A549 (cell line): ENCODE results near the gene HP1BP3. TPM values are rescaled to one million over a fixed set of nuclear protein-coding genes. Genes with fewer than 3 reads are reported as not detected.

Source experiments
- ATAC-seq, 2 experiments: fragments of 200-7000 bp in 1 of 2; fragments of >200 bp in 1 of 2; cut with Nextera tagmentation in 1 of 2; cut with Tn5 transposase in 1 of 2; 3 replicates each; pipeline versions ENCODE4 v1.8.0 to v1.9.1; 2018 to 2020; ENCODE audit warnings: mild to moderate bottlenecking in 1 of 2, moderate library complexity in 1 of 2
- CTCF ChIA-PET: fragments of 300-600 bp; sonication (Branson Sonifier 250); formaldehyde crosslinking; extraction: SDS; loops from one replicate; lab custom pipeline; 2021; ENCODE audit warnings: antibody characterized with exemption, inconsistent platforms; lab: Yijun Ruan, JAX
- POLR2A ChIA-PET: fragments of 350-600 bp; formaldehyde crosslinking; extraction: SDS; loops from one replicate; lab custom pipeline; 2021; ENCODE audit warnings: antibody characterized with exemption, inconsistent platforms; lab: Yijun Ruan, JAX
- DNase-seq, 2 experiments: peaks; one replicate each; pipeline versions ENCODE4 v3.0.0 to v3.0.0-alpha.2; 2011 to 2016; ENCODE audit warnings: low read depth in 1 of 2, low spot score in 1 of 2
- FAIRE-seq: peaks from 2 replicates; lab custom pipeline; 2011; peaks lifted over from hg19 to GRCh38; lab: Jason Lieb, UNC
- H3K27ac ChIP-seq, 2 experiments: fragments of >200 bp; sonication (Bioruptor Twin); formaldehyde crosslinking; 3 replicates each; pipeline ENCODE4 v1.5.1; 2016 to 2017
- H3K4me1 ChIP-seq: fragments of >200 bp; sonication (Bioruptor Twin); formaldehyde crosslinking; 3 replicates; pipeline ENCODE4 v1.6.1; 2016
- H3K4me2 ChIP-seq: fragments of >200 bp; sonication (Bioruptor Twin); formaldehyde crosslinking; 3 replicates; pipeline ENCODE4 v1.6.1; 2016
- H3K4me3 ChIP-seq: fragments of >200 bp; sonication (Bioruptor Twin); formaldehyde crosslinking; 3 replicates; pipeline ENCODE4 v1.5.1; 2016
- H3K9me3 ChIP-seq: fragments of >200 bp; sonication (Bioruptor Twin); formaldehyde crosslinking; 3 replicates; pipeline ENCODE4 v1.6.1; 2016
- BCL3 ChIP-seq: fragments of >200 bp; sonication (Bioruptor Twin); formaldehyde crosslinking; IDR thresholded peaks from 3 replicates; pipeline ENCODE4 v1.6.1; 2016
- BHLHE40 ChIP-seq: IDR thresholded peaks from 2 replicates; pipeline ENCODE4 v1.6.1; 2012; ENCODE audit warnings: low read depth, low read length, inconsistent platforms
- CBX2 ChIP-seq: fragments of 200-600 bp; sonication (generic); IDR thresholded peaks from 2 replicates; pipeline ENCODE4 v1.6.1; 2016; ENCODE audit warnings: low read depth, mild to moderate bottlenecking, borderline replicate concordance
- CBX8 ChIP-seq: fragments of 200-600 bp; sonication (generic); IDR thresholded peaks from 2 replicates; pipeline ENCODE4 v1.6.1; 2016
- CHD4 ChIP-seq: fragments of 200-600 bp; sonication (generic); IDR thresholded peaks from 2 replicates; pipeline ENCODE4 v1.6.1; 2016; ENCODE audit warnings: antibody characterized with exemption, mild to moderate bottlenecking, borderline replicate concordance
- E2F6 ChIP-seq: IDR thresholded peaks from 2 replicates; pipeline ENCODE4 v1.6.1; 2012; ENCODE audit warnings: low read depth, borderline replicate concordance
- EHF ChIP-seq: fragments of 250-450 bp; sonication (Bioruptor Pico); IDR thresholded peaks from 2 replicates; pipeline ENCODE4 v1.5.0; 2020; ENCODE audit warnings: mild to moderate bottlenecking
- EHMT2 ChIP-seq: fragments of 200-600 bp; sonication (generic); IDR thresholded peaks from 2 replicates; pipeline ENCODE4 v1.6.1; 2016; ENCODE audit warnings: antibody characterized with exemption, low read depth, mild to moderate bottlenecking, moderate library complexity
- EP300 ChIP-seq, 2 experiments: fragments of >200 bp; sonication (Bioruptor Twin); formaldehyde crosslinking; IDR thresholded peaks; 2 replicates in 1 of 2; 3 replicates in 1 of 2; pipeline ENCODE4 v1.6.1; 2016 to 2017
- FOSB ChIP-seq: fragments of 250-450 bp; sonication (Bioruptor Pico); IDR thresholded peaks from 2 replicates; pipeline ENCODE4 v1.5.0; 2020; ENCODE audit warnings: mild to moderate bottlenecking, moderate library complexity
- FOSL2 ChIP-seq, 2 experiments: fragments of 450-650 bp in 1 of 2; fragments of >200 bp in 1 of 2; sonication (Bioruptor Twin) in 1 of 2; formaldehyde crosslinking; IDR thresholded peaks; 2 replicates each; pipeline versions ENCODE4 v1.5.0 to v1.6.1; 2016 to 2020; ENCODE audit warnings: mild to moderate bottlenecking in 1 of 2, moderate library complexity in 1 of 2
- GATA3 ChIP-seq: IDR thresholded peaks from 2 replicates; pipeline ENCODE4 v1.6.1; 2012; ENCODE audit warnings: borderline replicate concordance
- HDAC2 ChIP-seq: fragments of 200-600 bp; sonication (generic); IDR thresholded peaks from 2 replicates; pipeline ENCODE4 v1.6.1; 2016
- HES2 ChIP-seq: fragments of >200 bp; sonication (Bioruptor Twin); formaldehyde crosslinking; IDR thresholded peaks from 2 replicates; pipeline ENCODE4 v1.6.1; 2016
- HEYL ChIP-seq: fragments of 250-450 bp; sonication (Bioruptor Pico); IDR thresholded peaks from 2 replicates; pipeline ENCODE4 v1.8.0; 2021; ENCODE audit warnings: mild to moderate bottlenecking, moderate library complexity
- HMGXB4 ChIP-seq: fragments of 250-450 bp; sonication (Bioruptor Pico); IDR thresholded peaks from 2 replicates; pipeline ENCODE4 v1.5.0; 2021; ENCODE audit warnings: mild to moderate bottlenecking, moderate library complexity, borderline replicate concordance
- HOXB13 ChIP-seq: fragments of 250-450 bp; sonication (Bioruptor Pico); IDR thresholded peaks from 2 replicates; pipeline ENCODE4 v1.5.0; 2020; ENCODE audit warnings: low read depth, mild to moderate bottlenecking, moderate library complexity
- HOXB5 ChIP-seq: fragments of 250-450 bp; sonication (Bioruptor Pico); IDR thresholded peaks from 2 replicates; pipeline ENCODE4 v1.5.0; 2020; ENCODE audit warnings: mild to moderate bottlenecking, moderate library complexity
- JUN ChIP-seq, 2 experiments: fragments of >200 bp; sonication (Bioruptor Twin); formaldehyde crosslinking; IDR thresholded peaks; 2 replicates in 1 of 2; 3 replicates in 1 of 2; pipeline ENCODE4 v1.6.1; 2016 to 2017
- MAZ ChIP-seq: fragments of 150-350 bp; IDR thresholded peaks from 2 replicates; pipeline ENCODE4 v1.6.1; 2014; ENCODE audit warnings: antibody characterized with exemption, low read depth, low read length, borderline replicate concordance
- MYC ChIP-seq: IDR thresholded peaks from 2 replicates; pipeline ENCODE4 v1.6.1; 2012; ENCODE audit warnings: mild to moderate bottlenecking, inconsistent platforms, low read length, improper control_type of control experiment, borderline replicate concordance
- NFE2L2 ChIP-seq: fragments of 150-350 bp; conservative IDR thresholded peaks from 2 replicates; pipeline ENCODE4 v1.6.1; 2014; ENCODE audit warnings: low read length
- NR3C1 ChIP-seq: fragments of >200 bp; sonication (Bioruptor Twin); formaldehyde crosslinking; IDR thresholded peaks from 3 replicates; pipeline ENCODE4 v1.6.1; 2017
- PHF8 ChIP-seq: fragments of 200-600 bp; sonication (generic); IDR thresholded peaks from 2 replicates; pipeline ENCODE4 v1.6.1; 2016; ENCODE audit warnings: low read depth, mild to moderate bottlenecking, antibody characterized with exemption, moderate library complexity, borderline replicate concordance
- POLR2A ChIP-seq: IDR thresholded peaks from 2 replicates; pipeline ENCODE4 v1.6.1; 2012; ENCODE audit warnings: mild to moderate bottlenecking, low read length
- RAD21 ChIP-seq, 2 experiments: fragments of >200 bp in 1 of 2; sonication (Bioruptor Twin) in 1 of 2; formaldehyde crosslinking in 1 of 2; IDR thresholded peaks in 1 of 2; conservative IDR thresholded peaks in 1 of 2; 2 replicates in 1 of 2; 3 replicates in 1 of 2; pipeline ENCODE4 v1.6.1; 2012 to 2018; ENCODE audit warnings: inconsistent platforms in 1 of 2
- SREBF2 ChIP-seq: fragments of 450-650 bp; IDR thresholded peaks from 2 replicates; pipeline ENCODE4 v1.6.1; 2014; ENCODE audit warnings: mild to moderate bottlenecking, moderate library complexity
- USF2 ChIP-seq: fragments of 450-650 bp; IDR thresholded peaks from 2 replicates; pipeline ENCODE4 v1.6.1; 2014; ENCODE audit warnings: antibody characterized with exemption
- ZFP36 ChIP-seq: fragments of 450-650 bp; IDR thresholded peaks from 2 replicates; pipeline ENCODE4 v1.6.1; 2014; ENCODE audit warnings: borderline replicate concordance; ENCODE audit not compliant: partially characterized antibody
- WGBS: methylation state at CpG from one replicate; pipeline ENCODE4 v1.1.6; 2017; ENCODE audit errors: missing lambda C conversion rate; 5-methylcytosine and 5-hydroxymethylcytosine counted together
- polyA plus RNA-seq, 4 experiments: library from polyadenylated mRNA; depleted of rRNA in 3 of 4; stranded (reverse); fragments of >200 nt; fragmentation: RNase III in 1 of 4; extraction: RNeasy Plus Mini Kit Qiagen cat#74134 plus additional on column Dnase treatment in 1 of 4; gene quantifications; 2 replicates in 3 of 4; 3 replicates in 1 of 4; pipeline ENCODE4 v1.2.3, GENCODE V29; 2011 to 2017
- TF ChIP-seq, protein P1 (sequence below): fragments of 150-350 bp; IDR thresholded peaks from 2 replicates; pipeline ENCODE4 v1.6.1; 2014; ENCODE audit warnings: low read depth, mild to moderate bottlenecking, low read length
- TF ChIP-seq, protein P2 (sequence below): IDR thresholded peaks from 2 replicates; pipeline ENCODE4 v1.6.1; 2012

Gene HP1BP3
- polyA plus RNA-seq, 2 of the 4 experiments (the other 2 are of a cell fraction): 159 to 214 TPM

GRCh38 chr1:20705203-20705755 lies 81.8 kb downstream of the HP1BP3 start:
- ChIA-PET POLR2A (no interaction called here), CTCF (interaction anchor here (1.6 kb wide), 1 partner anchor 9 kb away, joined by 4 read pairs; no protein-coding TSS in a partner anchor)
- TF ChIP-seq POLR2A: no peak
- TF ChIP-seq HDAC2: no peak
- no peak for TF ChIP-seq HOXB13 (CRISPR knock-in tag)
- no peak for TF ChIP-seq CBX2
- no peak for TF ChIP-seq EHF
- TF ChIP-seq HES2: no peak
- no peak for TF ChIP-seq PHF8
- no peak for TF ChIP-seq NFE2L2
- no peak for TF ChIP-seq MYC
- no peak for TF ChIP-seq HOXB5 (CRISPR knock-in tag)
- no peak for TF ChIP-seq MAZ
- TF ChIP-seq GATA3: no peak
- no peak for TF ChIP-seq FOSB
- TF ChIP-seq NR3C1: no peak
- TF ChIP-seq JUN (IDR thresholded peaks at IDR 0.05): no peak
- TF ChIP-seq BHLHE40: no peak
- no peak for TF ChIP-seq HEYL
- no peak for TF ChIP-seq FOSL2 (IDR thresholded peaks at IDR 0.05)
- TF ChIP-seq FOSL2 (CRISPR knock-in tag; IDR thresholded peaks at IDR 0.05): no peak
- no peak for FAIRE-seq
- no peak for DNase-seq
- Histone ChIP-seq H3K4me1 (no peaks in the 10 kb centered on the region), H3K9me3 (no peaks in the 10 kb centered on the region), H3K27ac (no peak overlapping the region), H3K4me3 (no peak overlapping the region), H3K4me2 (no peak overlapping the region)
- no peak for ATAC-seq
- WGBS: 88% methylated on average over 15 of the region's 15 CpGs

GRCh38 chr1:20704390-20705202 lies 82.5 kb downstream of the HP1BP3 start:
- CTCF ChIA-PET: interaction anchor here (1.4 to 1.6 kb wide), 2 partner anchors 8 to 491 kb away, joined by 4 to 6 read pairs; no protein-coding TSS in a partner anchor
- POLR2A ChIA-PET: no interaction called here
- H3K4me1 ChIP-seq: no peaks in the 10 kb centered on the region
- H3K27ac ChIP-seq: no peak overlapping the region
- no peak for ATAC-seq
- no peak for FAIRE-seq
- H3K9me3 ChIP-seq: no peaks in the 10 kb centered on the region
- WGBS: 98% methylated on average over 17 of the region's 41 CpGs
- H3K4me2 ChIP-seq: no peak overlapping the region
- no peak for DNase-seq
- H3K4me3 ChIP-seq: no peak overlapping the region
- TF ChIP-seq HMGXB4 (CRISPR knock-in tag): no peak
- no peak for TF ChIP-seq EHMT2
- TF ChIP-seq JUN (IDR thresholded peaks at IDR 0.05): no peak
- TF ChIP-seq RAD21 (conservative IDR thresholded peaks at IDR 0.05 in 1 of 2, IDR thresholded peaks at IDR 0.05 in 1 of 2): no peak
- no peak for TF ChIP-seq EP300 (IDR thresholded peaks at IDR 0.05)
- no peak for TF ChIP-seq CBX8
- no peak for TF ChIP-seq NFE2L2
- TF ChIP-seq, protein P1, sequence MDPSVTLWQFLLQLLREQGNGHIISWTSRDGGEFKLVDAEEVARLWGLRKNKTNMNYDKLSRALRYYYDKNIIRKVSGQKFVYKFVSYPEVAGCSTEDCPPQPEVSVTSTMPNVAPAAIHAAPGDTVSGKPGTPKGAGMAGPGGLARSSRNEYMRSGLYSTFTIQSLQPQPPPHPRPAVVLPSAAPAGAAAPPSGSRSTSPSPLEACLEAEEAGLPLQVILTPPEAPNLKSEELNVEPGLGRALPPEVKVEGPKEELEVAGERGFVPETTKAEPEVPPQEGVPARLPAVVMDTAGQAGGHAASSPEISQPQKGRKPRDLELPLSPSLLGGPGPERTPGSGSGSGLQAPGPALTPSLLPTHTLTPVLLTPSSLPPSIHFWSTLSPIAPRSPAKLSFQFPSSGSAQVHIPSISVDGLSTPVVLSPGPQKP: no peak
- TF ChIP-seq, protein P2, sequence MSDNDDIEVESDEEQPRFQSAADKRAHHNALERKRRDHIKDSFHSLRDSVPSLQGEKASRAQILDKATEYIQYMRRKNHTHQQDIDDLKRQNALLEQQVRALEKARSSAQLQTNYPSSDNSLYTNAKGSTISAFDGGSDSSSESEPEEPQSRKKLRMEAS: no peak
- no peak for TF ChIP-seq CBX2
- TF ChIP-seq USF2: no peak
- no peak for TF ChIP-seq BCL3
- no peak for TF ChIP-seq CHD4
- no peak for TF ChIP-seq E2F6
- TF ChIP-seq SREBF2: no peak
- no peak for TF ChIP-seq FOSB
- TF ChIP-seq ZFP36: no peak
